ENCODE measurements around the gene THEMIS.

DNA sequence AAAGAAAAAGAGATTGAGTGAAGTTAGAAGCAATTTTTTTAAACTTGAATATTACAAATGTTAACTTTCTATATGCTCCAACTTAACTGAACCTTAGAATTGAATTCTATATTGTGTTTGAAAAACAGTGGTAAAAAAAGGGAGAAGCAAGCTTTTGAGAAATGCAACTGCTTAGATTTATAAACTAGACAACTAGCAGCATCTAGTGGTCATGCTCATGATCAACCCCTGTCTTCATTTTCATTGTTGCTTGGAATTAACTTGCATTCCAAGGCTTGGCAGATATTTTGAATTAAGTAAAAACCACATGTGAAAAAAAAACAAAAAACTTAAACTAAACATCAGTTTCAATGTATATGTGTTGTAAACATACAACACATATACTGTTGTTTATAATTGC is 210.8 kb downstream of the THEMIS start:
- TF ChIP-seq FOXP2 (optimal IDR thresholded peaks at IDR 0.05; ENCODE audit: control extremely low read depth, extremely low read length, insufficient read depth): no peak
- no peak for TF ChIP-seq EZH2 (IDR thresholded peaks at IDR 0.05)
